ENCODE results near the gene PIN1.
"Not testable (repeated sequence)": the region's sequence is repeated elsewhere in the genome, so short reads cannot be mapped to it uniquely, and the experiment has no call there.

GRCh38 chr19:9789579-9789978 lies 45.5 kb upstream of the PIN1 start:
- TF ChIP-seq CTCF, POLR2A (IDR thresholded peaks at IDR 0.05): not testable (repeated sequence)
